Ovary (tissue), 9 donors: ENCODE measurements around the gene NAB2. TPM values are rescaled to one million over a fixed set of nuclear protein-coding genes. Genes with fewer than 3 reads are reported as not detected.

Experiments used
- DNase-seq, 5 donors: peaks; one replicate each; pipeline ENCODE4 v3.0.0-alpha.2; 2019 to 2020
- H3K27ac ChIP-seq, 2 donors: fragments of 200-600 bp; one replicate each; pipeline versions ENCODE4 v1.5.1 to v1.8.0; 2019 to 2022
- H3K27me3 ChIP-seq: fragments of 200-600 bp; one replicate; pipeline ENCODE4 v1.8.0; 2022
- H3K36me3 ChIP-seq: fragments of 200-600 bp; sonication (generic); one replicate; pipeline ENCODE4 v1.5.1; 2019
- H3K4me1 ChIP-seq: one replicate; pipeline ENCODE4 v1.8.1; 2013; ENCODE audit warnings: mild to moderate bottlenecking, moderate library complexity; ENCODE audit not compliant: insufficient read depth
- H3K4me3 ChIP-seq: fragments of 200-600 bp; sonication (generic); one replicate; pipeline ENCODE4 v1.5.1; 2017
- H3K9me3 ChIP-seq, 2 donors: fragments of 200-600 bp in 1 of 2; sonication (generic) in 1 of 2; one replicate each; pipeline versions ENCODE4 v1.5.1 to v1.8.1; 2013 to 2019; ENCODE audit warnings: mild to moderate bottlenecking in 1 of 2, moderate library complexity in 1 of 2
- CTCF ChIP-seq, 3 donors: fragments of 450-650 bp in 2 of 3; fragments of 200-600 bp in 1 of 3; IDR thresholded peaks; one replicate each; pipeline versions ENCODE4 v1.5.1 to v1.8.0; 2016 to 2022; ENCODE audit warnings: antibody characterized with exemption in 3 of 3, mild to moderate bottlenecking in 1 of 3
- EP300 ChIP-seq: sonication (generic); formaldehyde crosslinking; IDR thresholded peaks from one replicate; pipeline ENCODE4 v1.6.1; 2017; ENCODE audit warnings: antibody characterized with exemption
- POLR2A ChIP-seq: fragments of 450-650 bp; IDR thresholded peaks from one replicate; pipeline ENCODE4 v1.6.1; 2017; ENCODE audit warnings: antibody characterized with exemption, mild to moderate bottlenecking, moderate library complexity
- WGBS, 3 donors: extraction: QIAGEN DNeasy Blood & Tissue Kit in 1 of 3; methylation state at CpG; one replicate each; pipeline versions ENCODE4 v1.1.5 to v1.1.7; 2013 to 2017; 5-methylcytosine and 5-hydroxymethylcytosine counted together
- intact Hi-C, 4 donors: fragments of 100-400 bp; cut with DNase I; formaldehyde crosslinking; loops; one replicate each; pipeline versions ENCODE4 v1.11.0 to v1.15.1; 2022 to 2023
- polyA plus RNA-seq, 2 donors: library from polyadenylated mRNA; stranded (reverse); fragments of 200-250 nt in 1 of 2; fragments of 350-450 nt in 1 of 2; fragmentation: Illumina TruSeq in 1 of 2; extraction: RNeasy Lipid Tissue Mini Kit (QIAGEN cat#74804) in 1 of 2; gene quantifications; one replicate each; pipeline ENCODE4 v1.2.3, GENCODE V29; 2013 to 2014
- total RNA-seq, 7 donors: library from RNA; depleted of rRNA in 2 of 7; stranded (reverse); fragments of >200 nt in 2 of 7; fragmentation: NEBNext Ultra II Directional in 3 of 7; extraction: Animal tissue kit (Norgen Biotek cat#: 25700) in 3 of 7; gene quantifications; one replicate each; pipeline versions ENCODE4 v1.1.0 to v1.2.4, GENCODE V29; 2016 to 2023
- donor health status: DM: no; HTN: no; CAD: no; lungs with moderate emphysema.
- donor health status: DM: no; HTN: no; CAD: no.
- donor health status: Bipolar disorder and iron deficiency.
- donor health status: DM: yes; HTN: yes; CAD: no.
- donor health status: DM: no; HTN: no; CAD: no.
- donor health status: DM: yes; HTN: yes; CAD: no.

The NAB2 gene
- total and polyA plus RNA-seq, 9 donors, result 27.5 to 103 (median 47.4) TPM

DNA sequence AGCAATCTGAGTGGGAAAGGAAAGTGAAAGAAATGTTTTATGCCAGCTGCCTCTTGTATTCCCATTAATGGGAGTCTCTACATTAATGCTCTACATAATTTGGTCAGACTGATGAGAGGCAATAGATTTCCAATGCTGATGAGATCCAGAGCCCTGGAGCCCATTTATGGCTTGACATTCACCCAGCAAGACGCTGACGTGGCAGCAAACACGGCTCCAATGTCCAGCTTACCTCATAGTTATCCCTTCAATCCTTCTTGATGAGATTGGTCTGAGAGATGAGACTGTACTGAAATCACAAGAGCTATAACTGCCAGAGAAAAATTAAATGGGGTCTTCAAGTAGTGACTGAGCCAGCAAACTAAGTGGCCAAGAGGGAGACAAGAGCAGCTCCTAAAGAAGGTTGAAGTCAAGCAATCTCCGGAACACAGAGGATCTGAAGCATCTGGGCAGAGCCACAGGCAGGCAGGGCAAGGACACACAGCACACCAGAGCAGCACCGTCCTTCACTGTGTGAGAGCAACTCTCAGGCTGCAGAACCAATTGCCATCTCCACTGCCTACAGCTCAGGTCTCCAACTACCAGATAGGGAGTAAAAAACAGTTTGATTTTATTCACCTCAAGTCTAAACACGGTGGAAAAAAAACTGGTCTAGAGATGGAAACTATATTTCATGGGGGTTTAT is 31.7 kb upstream of the NAB2 start:
- Histone ChIP-seq H3K4me3 (no peak overlapping the region), H3K27ac (no peak overlapping the region), H3K4me1 (no peaks in the 10 kb centered on the region), H3K9me3 (no peaks in the 10 kb centered on the region), H3K27me3 (no peaks in the 10 kb centered on the region), H3K36me3 (no peaks in the 10 kb centered on the region)
- no peak for DNase-seq
- 76 to 90% (median 84%) methylated on average over 6 of the region's 6 CpGs for WGBS, 3 donors
- TF ChIP-seq EP300, result no peak
- TF ChIP-seq POLR2A, result no peak
- no peak for TF ChIP-seq CTCF (IDR thresholded peaks at IDR 0.05)
- intact Hi-C loops, result no loop called here

DNA sequence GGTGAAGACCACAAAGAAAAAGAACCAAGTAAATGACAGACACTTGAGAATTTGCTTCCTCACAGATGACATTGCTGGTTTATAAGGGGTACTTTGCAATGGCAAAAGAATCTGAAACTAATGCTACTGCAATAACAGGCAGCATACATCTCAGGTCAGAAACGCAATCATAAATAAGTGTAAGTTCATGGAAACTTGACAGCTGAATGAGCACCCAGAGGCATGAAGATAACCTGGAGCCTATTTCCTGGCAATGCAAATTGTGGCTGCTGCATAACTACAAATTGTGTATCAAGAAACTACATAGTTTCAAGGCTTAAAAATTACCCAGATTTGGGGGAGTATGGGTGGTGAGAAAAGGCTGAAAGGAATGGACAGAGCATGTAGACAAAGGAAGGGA is 30.5 kb upstream of the NAB2 start:
- Histone ChIP-seq H3K4me1 (no peaks in the 10 kb centered on the region), H3K4me3 (no peak overlapping the region), H3K27me3 (no peaks in the 10 kb centered on the region), H3K9me3 (no peaks in the 10 kb centered on the region), H3K27ac (no peak overlapping the region), H3K36me3 (no peaks in the 10 kb centered on the region)
- no peak for DNase-seq
- WGBS, 3 donors, result 89 to 95% (median 92%) methylated on average over 1 of the region's 1 CpG
- intact Hi-C loops, result no loop called here
- TF ChIP-seq EP300, result no peak
- TF ChIP-seq CTCF (IDR thresholded peaks at IDR 0.05), result no peak

DNA sequence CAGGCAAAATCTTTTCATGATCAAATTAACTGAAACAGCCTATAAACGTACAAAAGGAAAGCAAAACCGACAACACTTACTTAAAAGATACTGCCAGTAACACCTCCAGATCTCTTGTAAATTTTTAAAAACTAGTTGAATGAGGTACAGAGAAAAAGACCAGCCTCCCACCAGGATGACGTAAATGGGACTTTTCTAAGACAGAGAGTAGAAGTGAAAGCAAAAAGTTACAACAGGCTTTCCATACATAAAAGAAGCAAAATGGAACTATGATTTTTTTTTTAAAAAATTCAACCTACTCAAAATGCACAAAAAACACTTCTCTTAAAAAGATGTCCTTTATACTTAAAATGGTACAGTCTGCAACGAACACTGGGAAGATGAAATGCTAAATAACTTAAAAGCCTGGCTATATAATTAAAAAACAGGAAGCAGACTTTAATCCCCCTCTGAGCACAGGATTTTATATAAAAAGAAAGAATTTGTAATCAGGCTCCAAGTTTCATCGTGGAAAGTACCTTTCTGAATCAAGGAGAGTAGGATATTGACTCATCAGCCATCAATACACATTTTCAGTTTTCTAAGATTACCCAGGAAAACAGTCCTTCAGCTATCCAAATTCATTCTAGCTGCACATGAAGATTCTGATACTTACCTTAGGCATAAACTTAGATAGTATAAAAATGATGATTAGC is 24.8 kb upstream of the NAB2 start:
- no peaks in the 10 kb centered on the region for H3K27me3 ChIP-seq
- no peaks in the 10 kb centered on the region for H3K4me1 ChIP-seq
- no peaks in the 10 kb centered on the region for H3K36me3 ChIP-seq
- 60 to 69% (median 66%) methylated on average over 5 of the region's 5 CpGs for WGBS, 3 donors
- intact Hi-C loops, result no loop called here
- no peak overlapping the region for H3K4me3 ChIP-seq
- DNase-seq, result no peak
- H3K27ac ChIP-seq, result no peak overlapping the region
- no peaks in the 10 kb centered on the region for H3K9me3 ChIP-seq
- TF ChIP-seq CTCF (IDR thresholded peaks at IDR 0.05), result no peak
- no peak for TF ChIP-seq EP300
- TF ChIP-seq POLR2A, result no peak

DNA sequence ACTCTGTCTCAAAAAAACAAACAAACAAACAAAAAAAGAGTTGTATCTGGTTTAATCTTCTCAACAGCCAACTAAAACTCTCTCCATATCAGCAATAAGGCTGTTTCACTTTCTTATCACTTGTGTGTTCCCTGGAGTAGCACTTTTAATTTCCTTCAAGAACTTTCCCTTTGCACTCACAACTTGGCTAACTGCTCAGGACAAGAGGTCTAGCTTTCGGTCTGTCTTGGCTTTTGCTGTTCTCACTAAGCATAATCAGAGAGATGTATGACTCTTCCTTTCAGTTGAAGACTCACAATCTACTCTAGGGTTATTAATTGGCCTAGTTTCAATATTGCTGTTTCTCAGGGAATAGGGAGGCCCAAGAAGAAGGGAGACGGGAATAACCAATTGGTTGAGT is 22.7 kb upstream of the NAB2 start:
- no peak for TF ChIP-seq POLR2A
- TF ChIP-seq CTCF (IDR thresholded peaks at IDR 0.05), result no peak
- no peak for TF ChIP-seq EP300
- H3K27me3 ChIP-seq, result no peaks in the 10 kb centered on the region
- no peak overlapping the region for H3K27ac ChIP-seq
- H3K4me1 ChIP-seq, result peaks cover 1% of the 10 kb centered on the region
- H3K4me3 ChIP-seq, result no peak overlapping the region
- 71 to 82% (median 78%) methylated on average over 2 of the region's 2 CpGs for WGBS, 3 donors
- no peak for DNase-seq
- H3K36me3 ChIP-seq, result no peaks in the 10 kb centered on the region
- intact Hi-C loops, result loop anchor here in 1 of 4 donors (5.0 kb wide), 2 partner anchors 46 to 116 kb away; partner anchors contain the start of gene STAT6
- H3K9me3 ChIP-seq, result no peaks in the 10 kb centered on the region
